ENCODE measurements around the gene CXCL8.
"Not testable (repeated sequence)": the region's sequence is repeated elsewhere in the genome, so short reads cannot be mapped to it uniquely, and the experiment has no call there.

The CXCL8 gene

DNA sequence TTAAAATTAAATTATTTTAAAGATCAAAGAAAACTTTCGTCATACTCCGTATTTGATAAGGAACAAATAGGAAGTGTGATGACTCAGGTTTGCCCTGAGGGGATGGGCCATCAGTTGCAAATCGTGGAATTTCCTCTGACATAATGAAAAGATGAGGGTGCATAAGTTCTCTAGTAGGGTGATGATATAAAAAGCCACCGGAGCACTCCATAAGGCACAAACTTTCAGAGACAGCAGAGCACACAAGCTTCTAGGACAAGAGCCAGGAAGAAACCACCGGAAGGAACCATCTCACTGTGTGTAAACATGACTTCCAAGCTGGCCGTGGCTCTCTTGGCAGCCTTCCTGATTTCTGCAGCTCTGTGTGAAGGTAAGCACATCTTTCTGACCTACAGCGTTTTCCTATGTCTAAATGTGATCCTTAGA lies at the start of gene CXCL8:
Gene CXCL8, plus strand, starts transcription at position 217 of the 426 bp plus-strand sequence. Its CDS starts 90 bp downstream, at position 307.
- DNase-seq (ENCODE audit: low spot score), result peak; percentile 13

DNA sequence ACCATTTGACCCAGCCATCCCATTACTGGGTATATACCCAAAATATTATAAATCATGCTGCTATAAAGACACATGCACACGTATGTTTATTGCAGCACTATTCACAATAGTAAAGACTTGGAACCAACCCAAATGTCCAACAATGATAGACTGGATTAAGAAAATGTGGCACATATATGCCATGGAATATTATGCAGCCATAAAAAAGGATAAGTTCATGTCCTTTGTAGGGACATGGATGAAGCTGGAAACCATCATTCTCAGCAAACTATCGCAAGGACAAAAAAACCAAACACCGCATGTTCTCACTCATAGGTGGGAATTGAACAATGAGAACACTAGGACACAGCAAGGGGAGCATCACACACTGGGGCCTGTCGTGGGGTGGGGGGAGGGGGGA lies 49.2 kb upstream of the CXCL8 start:
- not testable (repeated sequence) for DNase-seq (ENCODE audit: low spot score)

DNA sequence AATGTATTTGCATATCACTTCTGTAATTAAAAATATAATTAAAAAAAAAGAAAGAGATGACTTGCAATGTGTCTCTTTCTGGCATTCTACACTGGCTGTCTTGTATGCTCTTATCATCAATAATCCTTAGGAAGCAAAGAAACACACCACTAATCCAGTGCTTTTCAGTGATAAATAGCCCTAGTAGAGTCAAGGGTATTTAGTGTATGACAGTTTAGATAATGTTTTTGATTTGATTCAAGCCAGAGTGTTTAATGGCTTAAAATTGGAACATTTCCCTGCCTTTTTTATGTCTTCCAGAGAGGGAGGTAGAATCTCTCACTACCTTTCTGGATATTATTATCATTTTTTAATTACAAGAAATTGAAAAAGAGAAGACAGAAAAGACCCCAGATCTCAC lies 48.6 kb upstream of the CXCL8 start:
- no peak for DNase-seq (ENCODE audit: low spot score)

DNA sequence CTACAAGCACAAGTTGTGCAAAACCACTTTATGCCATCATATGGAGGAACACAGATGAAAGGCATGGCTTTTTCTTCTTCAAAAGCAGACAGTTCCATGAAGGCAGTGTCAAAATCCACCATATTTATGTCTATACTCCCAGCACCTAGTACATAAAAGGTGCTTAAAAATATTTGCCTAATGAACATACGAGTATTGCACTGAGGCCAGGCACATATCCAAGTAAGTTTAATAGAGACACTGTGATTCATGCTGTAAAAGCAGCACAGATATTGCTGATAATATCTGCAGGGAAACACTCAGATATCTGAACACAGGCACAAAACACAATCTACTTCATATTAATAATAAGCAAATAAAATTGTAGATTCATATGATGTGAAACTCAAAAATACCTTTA lies 48.1 kb upstream of the CXCL8 start:
- no peak for DNase-seq (ENCODE audit: low spot score)

DNA sequence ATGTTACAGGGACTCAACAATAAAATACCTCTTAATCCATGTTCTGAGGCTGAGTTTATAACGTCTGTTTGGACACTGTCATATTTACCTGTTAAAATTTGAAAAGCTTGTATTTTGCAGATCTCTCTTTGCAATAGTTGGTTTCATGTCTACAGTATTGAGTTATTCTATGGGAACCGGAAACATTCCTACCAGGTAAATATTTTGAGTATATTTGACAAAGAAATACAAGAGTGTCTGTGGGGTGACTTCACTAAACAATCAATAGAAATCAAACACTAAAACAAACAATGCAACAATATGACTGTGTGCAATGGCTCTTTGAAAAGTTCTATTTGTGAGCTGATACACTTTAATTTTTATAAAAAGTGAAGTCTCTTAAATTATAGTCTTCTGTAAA lies 47.7 kb upstream of the CXCL8 start:
- DNase-seq (ENCODE audit: low spot score), result no peak

DNA sequence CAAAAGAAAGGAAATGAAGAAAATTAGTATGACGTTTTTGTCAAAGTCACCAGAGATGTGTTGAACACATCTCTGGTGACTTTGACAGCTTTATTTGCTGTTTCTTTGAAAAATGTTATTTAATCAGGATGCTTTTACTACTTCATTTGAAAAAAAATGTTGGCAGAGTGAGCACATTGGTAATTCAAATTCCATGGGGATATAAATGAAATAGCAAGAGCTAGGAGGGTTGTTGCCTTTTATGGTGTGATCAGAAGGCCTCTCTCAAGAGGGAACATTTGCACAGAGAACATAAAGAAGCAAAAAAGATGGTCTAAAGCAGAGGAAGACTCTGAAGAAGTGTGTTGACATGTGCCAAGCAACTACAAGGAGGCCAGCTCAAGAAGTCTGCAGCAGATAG lies 46.6 kb upstream of the CXCL8 start:
- DNase-seq (ENCODE audit: low spot score), result no peak

DNA sequence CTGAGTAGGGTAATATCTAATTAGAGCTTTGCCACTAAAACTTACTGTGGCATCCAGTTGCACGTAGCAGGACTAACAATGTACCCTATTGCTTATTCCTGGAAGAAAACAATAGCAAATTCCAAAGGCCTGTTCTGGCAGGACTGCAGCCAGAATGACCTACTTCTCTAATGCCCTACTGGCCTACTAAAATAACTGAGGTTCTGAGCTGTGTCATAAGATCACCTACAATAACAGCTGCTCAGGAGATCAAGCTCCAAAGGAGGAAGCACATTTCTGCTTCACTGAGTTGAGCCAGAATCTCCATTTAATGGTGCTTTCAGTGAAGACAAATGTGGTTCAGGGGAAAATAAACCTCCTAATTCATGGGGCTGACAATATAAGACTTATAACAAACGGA lies 42.2 kb upstream of the CXCL8 start:
- peak; percentile 12 for DNase-seq (ENCODE audit: low spot score)

DNA sequence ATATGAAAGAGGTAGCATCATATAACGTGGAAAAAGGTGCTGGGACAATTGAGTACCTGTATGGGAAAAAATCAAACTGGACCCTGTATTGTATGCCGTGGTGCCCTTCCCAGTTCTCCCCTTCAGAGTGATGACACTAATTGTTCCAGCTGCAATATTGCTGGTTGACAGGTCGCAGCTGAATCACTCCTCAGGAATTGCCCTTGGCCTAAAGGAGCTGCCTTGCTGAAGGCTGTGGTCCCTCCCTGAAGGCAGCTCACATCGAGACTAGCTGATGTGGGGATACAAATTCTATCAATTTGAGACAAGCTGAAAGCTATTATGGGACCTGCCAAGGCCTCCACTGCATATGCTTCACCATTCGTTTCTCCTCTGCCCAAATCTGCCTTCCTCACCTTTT lies 39.3 kb upstream of the CXCL8 start:
- DNase-seq (ENCODE audit: low spot score), result no peak

DNA sequence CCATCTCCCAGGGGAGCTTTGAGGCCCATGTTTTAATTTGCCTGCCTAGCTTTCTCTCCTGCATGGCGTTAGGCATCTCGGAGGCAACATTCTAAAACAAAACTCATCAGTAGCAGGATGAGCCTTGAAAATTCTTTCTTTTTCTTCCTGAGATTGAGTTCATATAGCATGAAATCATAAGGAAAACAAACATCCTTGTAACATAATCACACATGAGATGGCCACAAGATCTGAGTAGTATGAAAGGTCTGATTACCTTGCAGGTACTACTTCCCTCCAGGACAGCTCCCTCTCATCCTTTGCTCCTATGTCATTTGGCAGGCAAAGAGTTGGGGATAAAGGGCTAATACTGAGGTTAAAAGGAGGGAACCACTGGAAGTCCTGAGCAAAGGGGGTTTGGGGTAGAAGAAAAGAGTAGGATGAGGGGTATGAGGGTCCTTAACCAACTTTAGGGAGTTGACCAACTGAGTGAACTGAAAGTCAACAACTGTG lies 37.5 kb upstream of the CXCL8 start:
- no peak for DNase-seq (ENCODE audit: low spot score)

DNA sequence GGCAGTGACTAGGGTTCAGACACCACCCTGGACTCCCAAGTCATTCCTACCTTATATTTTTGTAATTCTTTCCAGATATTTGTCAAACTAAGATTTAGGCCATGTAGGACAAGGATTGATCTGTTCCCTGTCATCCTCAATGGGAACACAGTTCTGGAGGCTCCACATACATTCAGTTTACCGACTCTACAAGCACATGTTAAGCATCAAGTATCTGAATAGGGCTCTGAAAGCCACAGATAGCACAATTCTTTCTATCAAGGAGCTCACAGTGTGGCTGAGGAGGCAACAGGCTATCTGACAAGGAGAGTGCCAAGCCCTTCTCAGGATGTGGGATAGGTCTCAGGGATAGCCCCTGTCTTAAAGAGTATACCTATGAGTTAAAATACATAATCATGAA lies 37.0 kb upstream of the CXCL8 start:
- no peak for DNase-seq (ENCODE audit: low spot score)

DNA sequence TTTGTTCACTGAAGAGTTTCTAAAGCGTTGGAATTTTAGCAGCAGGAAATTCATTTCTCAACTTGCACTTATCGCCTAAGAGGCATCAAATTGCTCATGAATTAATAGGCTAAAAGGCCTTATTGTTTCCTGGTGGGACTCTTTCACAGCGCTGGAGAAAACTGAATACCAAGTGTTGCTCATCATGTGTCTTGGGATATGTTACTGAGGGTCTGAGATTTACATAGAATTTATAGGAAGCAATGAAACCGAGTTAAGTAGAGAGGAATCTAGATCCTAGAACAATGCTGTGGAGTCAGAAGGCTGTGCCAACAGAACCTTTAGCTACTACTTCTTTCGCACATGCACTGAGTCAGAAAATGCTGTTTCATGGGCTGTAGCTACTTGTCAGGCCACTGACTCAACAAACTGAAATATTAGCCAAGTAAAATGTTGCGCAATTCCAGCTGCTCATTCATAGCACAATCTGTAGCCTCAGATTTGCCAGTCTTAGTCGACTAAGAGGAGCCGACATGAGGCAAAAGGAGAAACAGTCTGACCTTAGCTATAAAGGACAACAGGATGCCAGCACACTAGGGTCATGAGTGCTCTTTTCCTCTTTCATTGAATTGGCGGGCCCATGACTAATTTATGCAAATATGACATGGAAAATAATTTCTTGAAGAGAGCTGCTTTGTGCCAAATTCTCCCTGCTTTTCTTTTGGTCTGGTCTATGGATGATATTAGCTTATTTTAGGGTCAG lies 35.9 kb upstream of the CXCL8 start:
- peak; percentile 73 for DNase-seq (ENCODE audit: low spot score)

DNA sequence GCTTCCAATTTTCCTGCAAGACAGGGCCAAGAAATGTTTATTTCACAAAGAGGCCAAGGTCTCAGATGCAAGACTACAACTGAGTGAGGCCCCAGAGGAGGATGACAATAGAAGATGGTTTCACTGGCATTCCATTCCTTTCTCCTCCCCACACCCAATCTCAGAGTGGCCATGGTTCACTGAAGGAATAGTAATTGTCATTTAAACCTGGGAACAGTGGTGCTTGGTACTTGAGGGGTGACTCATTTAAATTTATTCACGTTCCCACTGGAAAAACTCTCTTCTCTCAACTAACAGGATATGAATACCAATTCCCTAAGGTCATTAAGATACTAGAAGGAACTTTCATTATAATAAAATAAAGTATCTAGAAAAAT lies 35.3 kb upstream of the CXCL8 start:
- no peak for DNase-seq (ENCODE audit: low spot score)

DNA sequence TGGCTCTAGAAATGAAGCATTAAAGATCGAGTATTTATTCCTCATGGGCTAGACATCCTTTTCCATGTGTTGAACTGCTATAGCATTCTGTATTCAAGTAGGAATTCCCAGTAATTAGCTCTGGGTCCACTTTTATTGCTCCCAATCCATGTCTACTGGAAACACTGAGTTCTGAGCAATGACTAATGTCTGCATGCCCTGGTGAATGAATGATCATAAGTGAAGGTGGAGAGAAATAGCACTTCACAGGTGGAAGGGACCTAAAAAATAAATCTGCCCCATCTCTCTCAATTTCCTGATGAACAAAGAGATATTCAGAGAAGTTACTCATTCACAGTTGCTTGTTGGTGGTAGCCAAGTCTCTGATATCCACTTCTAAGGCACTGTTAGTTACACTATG lies 34.6 kb upstream of the CXCL8 start:
- no peak for DNase-seq (ENCODE audit: low spot score)

DNA sequence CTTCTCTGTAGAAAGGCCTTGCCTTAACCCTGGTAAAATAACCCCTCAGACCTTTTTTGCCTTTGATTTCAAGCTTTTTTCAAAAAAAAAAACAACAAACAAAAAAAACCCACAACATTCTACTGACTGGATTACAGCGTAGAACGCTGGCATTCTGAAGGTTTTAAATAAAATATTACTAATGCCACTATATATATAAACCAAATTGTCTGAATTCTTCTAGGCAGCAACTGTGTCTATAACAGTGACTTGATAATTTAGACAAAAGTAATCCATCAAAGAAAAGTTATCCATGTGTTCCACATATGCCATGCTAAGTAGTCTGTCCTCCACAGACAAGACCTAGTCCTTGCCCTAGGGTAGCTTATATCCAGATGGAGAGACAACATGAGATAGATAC lies 33.6 kb upstream of the CXCL8 start:
- no peak for DNase-seq (ENCODE audit: low spot score)

DNA sequence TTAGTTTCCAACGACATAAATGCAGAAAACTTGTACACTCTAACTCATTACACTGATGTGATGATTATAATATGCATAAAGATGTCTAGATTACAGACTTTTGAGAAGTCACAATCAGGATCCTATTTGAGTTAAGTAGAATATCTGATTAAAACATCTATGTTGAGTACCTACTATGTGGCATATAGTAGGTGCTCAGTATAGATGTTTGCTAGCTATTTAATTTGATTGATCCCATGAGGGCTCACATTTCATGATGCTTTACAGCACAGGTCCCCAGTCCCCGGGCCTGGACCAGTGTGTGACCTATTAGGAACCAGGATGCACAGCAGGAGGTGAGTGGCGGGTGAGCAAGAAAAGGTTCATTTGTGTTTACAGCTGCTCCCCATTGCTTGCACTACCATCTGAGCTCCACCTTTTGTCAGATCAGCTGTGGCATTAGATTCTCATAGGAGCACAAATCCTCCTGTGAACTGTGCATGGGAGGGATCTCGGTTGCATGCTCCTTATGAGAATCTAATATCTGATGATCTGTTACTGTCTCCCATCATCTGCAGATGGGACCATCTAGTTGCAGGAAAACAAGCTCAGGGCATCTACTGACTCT lies 33.0 kb upstream of the CXCL8 start:
- no peak for DNase-seq (ENCODE audit: low spot score)

DNA sequence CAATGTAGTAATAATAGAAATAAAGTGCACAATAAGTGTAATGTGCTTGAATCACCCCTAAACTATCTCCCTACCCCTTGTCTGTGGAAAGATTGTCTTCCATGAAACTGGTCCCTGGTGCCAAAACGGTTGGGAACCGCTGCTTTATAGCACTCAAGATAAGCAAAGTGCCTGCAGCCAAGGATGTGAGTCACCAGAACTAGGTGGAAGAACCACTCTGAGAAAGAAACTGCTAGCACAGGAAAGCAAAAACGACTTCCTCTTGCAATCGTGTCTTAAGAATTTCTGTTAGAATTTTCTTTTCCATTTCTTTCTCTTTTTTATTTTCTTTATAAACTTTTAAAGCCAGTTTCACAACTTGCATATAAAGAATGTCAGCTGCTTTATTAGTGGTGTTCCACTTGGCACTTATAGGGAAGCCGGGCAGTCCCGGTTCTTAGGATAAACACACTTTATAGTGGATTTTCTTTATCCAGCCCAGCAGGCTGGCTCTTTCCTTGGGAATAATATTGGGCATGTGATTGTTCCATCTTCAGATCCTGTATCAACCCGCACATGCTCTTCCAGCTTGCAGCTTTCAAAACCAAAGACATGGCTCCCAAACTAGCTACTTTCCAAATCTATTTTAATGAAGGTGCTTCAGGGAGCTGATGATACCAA lies 32.3 kb upstream of the CXCL8 start:
- DNase-seq (ENCODE audit: low spot score), result peak; percentile 45

DNA sequence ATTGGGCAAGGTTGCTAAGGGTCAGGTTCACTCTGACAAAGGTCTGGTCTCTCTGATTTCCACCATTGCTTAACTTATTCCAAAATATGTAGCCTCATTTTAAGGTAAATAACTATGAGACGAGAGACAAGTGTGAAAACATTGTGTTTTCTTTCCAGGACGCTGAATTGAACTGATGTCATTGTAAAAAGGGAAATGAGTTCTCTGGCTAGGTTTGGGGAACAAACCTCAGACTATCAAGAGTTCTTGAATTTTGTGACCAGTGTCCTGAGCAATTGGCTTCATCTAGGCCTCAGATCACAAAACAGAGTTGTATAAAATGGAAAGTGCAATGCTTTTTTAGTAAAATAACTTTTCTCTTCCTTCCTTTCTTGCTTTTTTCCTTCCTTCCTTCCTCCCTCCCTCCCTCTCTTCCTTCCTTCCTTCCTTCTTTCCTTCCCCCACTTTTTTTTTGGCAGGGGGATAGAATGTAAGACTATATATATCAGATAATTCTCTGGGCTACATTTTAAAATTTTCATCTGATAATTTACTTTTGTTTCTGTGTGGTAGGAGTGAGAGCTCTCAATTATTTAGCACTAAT lies 30.8 kb upstream of the CXCL8 start:
- no peak for DNase-seq (ENCODE audit: low spot score)

DNA sequence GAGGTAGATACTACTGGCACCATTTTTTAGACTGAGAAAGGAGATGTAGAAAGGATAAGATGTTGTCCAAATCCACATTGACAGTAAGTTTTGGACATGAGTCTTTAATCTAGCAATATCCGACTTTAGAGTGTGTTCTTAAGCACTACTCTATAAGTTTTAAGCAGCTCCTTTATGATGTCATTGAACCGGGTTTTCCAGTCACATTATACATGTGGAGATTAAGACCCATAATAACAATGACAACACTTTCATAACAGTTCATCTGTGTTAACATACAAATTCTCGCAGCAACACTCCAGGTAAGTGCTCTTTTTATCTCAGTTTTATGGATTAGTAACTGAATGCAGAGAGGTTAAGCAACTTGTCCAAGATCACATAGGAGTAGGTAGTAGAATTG lies 30.3 kb upstream of the CXCL8 start:
- no peak for DNase-seq (ENCODE audit: low spot score)

DNA sequence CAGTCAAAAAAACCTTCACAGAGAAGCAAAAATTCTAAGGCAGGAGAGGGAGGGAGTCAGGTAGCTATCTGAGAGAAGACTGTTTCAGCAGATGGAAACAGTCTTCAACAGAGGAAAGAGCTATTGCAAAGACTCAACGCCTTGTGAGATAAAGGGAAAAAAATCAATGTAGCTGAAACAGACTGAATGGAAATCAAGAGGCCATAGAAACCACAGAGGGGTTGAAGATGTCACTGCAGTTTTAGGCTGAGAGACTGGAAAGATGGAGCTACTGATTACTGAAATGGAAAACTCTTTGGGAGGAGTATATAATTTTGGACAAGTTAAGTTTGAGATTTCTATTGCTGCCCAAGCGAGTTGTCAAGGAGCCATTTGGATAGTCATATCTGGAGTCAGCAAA lies 28.4 kb upstream of the CXCL8 start:
- DNase-seq (ENCODE audit: low spot score), result no peak

DNA sequence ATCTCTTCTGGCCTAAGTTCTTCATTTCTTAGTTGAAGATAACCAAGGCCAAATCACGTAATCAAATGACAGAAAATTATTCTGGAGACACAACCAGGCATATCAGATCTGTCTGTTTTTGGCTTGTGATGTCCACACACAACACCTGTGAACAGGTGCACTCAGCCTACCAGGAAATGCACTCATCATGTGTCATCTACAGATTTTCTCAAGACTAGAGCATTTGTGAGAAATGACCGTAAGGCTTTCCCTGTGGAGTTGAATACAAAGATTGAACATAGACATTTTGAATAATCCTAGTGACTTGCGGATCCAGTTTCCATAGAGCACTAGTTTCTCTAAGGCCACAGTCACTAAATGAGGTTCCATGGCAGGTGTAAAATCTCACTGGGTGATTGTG lies 26.7 kb upstream of the CXCL8 start:
- no peak for DNase-seq (ENCODE audit: low spot score)

DNA sequence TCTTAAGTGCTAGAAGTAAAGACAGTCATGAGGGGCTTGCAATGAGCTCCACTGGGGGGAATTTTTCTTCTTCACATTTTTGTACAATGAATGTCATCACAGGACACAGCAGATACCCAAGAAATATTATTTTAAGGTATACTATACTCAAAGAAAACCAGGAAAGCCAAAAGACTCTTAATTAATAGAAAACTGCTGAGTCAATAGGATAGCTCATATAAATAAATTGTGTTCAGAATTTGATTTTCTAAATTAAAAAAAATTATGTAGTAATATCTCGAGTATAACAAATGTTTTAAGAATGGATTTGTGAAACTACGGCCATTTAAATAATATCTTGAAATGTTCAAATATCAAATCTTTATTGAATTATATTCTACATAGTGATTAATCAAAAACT lies 25.7 kb upstream of the CXCL8 start:
- DNase-seq (ENCODE audit: low spot score), result no peak

DNA sequence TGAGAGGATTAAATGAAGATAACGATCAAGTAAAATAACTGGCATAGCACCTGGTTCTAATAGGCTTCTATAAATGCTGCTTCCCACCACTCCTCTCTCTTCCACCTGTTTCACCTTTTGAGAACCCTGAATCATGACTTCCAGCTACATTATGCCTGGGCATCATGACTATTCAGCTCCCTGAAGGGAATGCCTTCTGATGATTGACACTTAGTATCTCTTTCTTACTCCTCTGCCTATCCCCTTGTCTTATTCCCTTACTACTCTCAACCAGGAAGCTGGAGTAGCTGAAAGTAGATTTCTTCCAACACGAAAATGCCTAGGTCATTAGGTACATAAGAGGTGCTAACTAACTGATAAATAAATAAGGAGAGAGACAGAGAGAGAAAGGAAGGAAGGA lies 24.7 kb upstream of the CXCL8 start:
- no peak for DNase-seq (ENCODE audit: low spot score)

Data from AG08396 (cell line).